Measurements from ENCODE around the gene PLA2G7. TPM values are rescaled to one million over a fixed set of nuclear protein-coding genes. Genes with fewer than 3 reads are reported as not detected.
A peak's percentile ranks its signal among the peaks of the same experiment; 100 is the strongest.
"Not testable (repeated sequence)": the region's sequence is repeated elsewhere in the genome, so short reads cannot be mapped to it uniquely, and the experiment has no call there.

The PLA2G7 gene
- polyA plus RNA-seq, 3 donors = 10.2 to 53.5 (median 24.4) TPM

- Histone ChIP-seq H3K9me3 (replicated peaks in 1 of 2; ENCODE audit: control insufficient read depth in 1 of 2, insufficient read depth in 1 of 2, low read length in 2 of 2) (no peaks in the 10 kb centered on the region), H3K79me2 (ENCODE audit: insufficient read depth, low read length) (no peaks in the 10 kb centered on the region), H3K4me1 (ENCODE audit: control insufficient read depth in 1 of 2, insufficient read depth in 2 of 2, low read length in 2 of 2) (peaks cover 54 to 60% of the 10 kb centered on the region in 2 donors), H3K27me3 (ENCODE audit: control insufficient read depth in 2 of 2, insufficient read depth in 2 of 2, low read length in 2 of 2) (no peaks in the 10 kb centered on the region), H3K27ac (ENCODE audit: low read depth in 1 of 2, low read length in 2 of 2) (peak overlapping the region; percentile 91 to 95), H4K20me1 (ENCODE audit: insufficient read depth, low read length) (no peaks in the 10 kb centered on the region), H3K9ac (ENCODE audit: insufficient read depth, low read length, poor library complexity, severe bottlenecking) (peak overlapping the region; percentile 53), H3K36me3 (replicated peaks in 1 of 2; ENCODE audit: control insufficient read depth in 1 of 2, insufficient read depth in 2 of 2, low read length in 2 of 2) (no peaks in the 10 kb centered on the region), H3K4me3 (replicated peaks in 1 of 3; ENCODE audit: low read depth in 2 of 3, low read length in 3 of 3) (peak overlapping the region in 1 of 3 experiments; percentile 27), H2AFZ (ENCODE audit: insufficient read depth, low read depth, low read length, poor library complexity, severe bottlenecking) (no peak overlapping the region), H3K4me2 (replicated peaks; ENCODE audit: extremely low read depth, low read length, poor library complexity, severe bottlenecking) (peak overlapping the region; percentile 30)
- intact Hi-C loops (cut with micrococcal nuclease) = loop anchor here (5.0 kb wide), 2 partner anchors 40 to 55 kb away; no protein-coding TSS in a partner anchor
- peak; percentile 12 to 51 (median 48) for DNase-seq
- Mint-ChIP-seq H3K27ac (peak overlapping the region; percentile 98 to 100 (median 99)), H3K4me1 (peaks cover 50% of the 10 kb centered on the region), H3K9me3 (peaks cover 0 to 7% (median 2%) of the 10 kb centered on the region in 7 donors), H3K36me3 (peaks cover 4 to 7% of the 10 kb centered on the region in 2 donors), H3K27me3 (ENCODE audit: low read depth in 3 of 3) (no peaks in the 10 kb centered on the region), H3K4me3 (no peak overlapping the region)
- no CpG with 5 or more reads among the region's 1 CpG for WGBS (ENCODE audit: insufficient coverage)
- TF ChIP-seq CTCF (IDR thresholded peaks at IDR 0.05) = no peak
These were observed 36.8 kb upstream of the PLA2G7 start for GRCh38 chr6:46772016-46772415.

- H4K20me1 ChIP-seq (ENCODE audit: insufficient read depth, low read length) = no peaks in the 10 kb centered on the region
- H3K4me1 ChIP-seq (ENCODE audit: control insufficient read depth in 1 of 2, insufficient read depth in 2 of 2, low read length in 2 of 2) = peaks cover under 1 to 4% of the 10 kb centered on the region in 2 donors
- H3K27ac ChIP-seq (ENCODE audit: low read depth in 1 of 2, low read length in 2 of 2) = no peak overlapping the region
- no peaks in the 10 kb centered on the region for H3K27me3 ChIP-seq (ENCODE audit: control insufficient read depth in 2 of 2, insufficient read depth in 2 of 2, low read length in 2 of 2)
- H3K9ac ChIP-seq (ENCODE audit: insufficient read depth, low read length, poor library complexity, severe bottlenecking) = no peak overlapping the region
- peak overlapping the region; percentile 6 for H2AFZ ChIP-seq (ENCODE audit: insufficient read depth, low read depth, low read length, poor library complexity, severe bottlenecking)
- no peak for TF ChIP-seq CTCF (IDR thresholded peaks at IDR 0.05)
- DNase-seq = no peak
- no peak overlapping the region for H3K4me3 ChIP-seq (replicated peaks in 1 of 3; ENCODE audit: low read depth in 2 of 3, low read length in 3 of 3)
- WGBS (ENCODE audit: insufficient coverage) = 89% methylated on average over 3 of the region's 5 CpGs
- H3K36me3 Mint-ChIP-seq = peaks cover 0 to 4% of the 10 kb centered on the region in 2 donors
- no peaks in the 10 kb centered on the region for H3K27me3 Mint-ChIP-seq (ENCODE audit: low read depth in 3 of 3)
- H3K4me1 Mint-ChIP-seq = peaks cover 15% of the 10 kb centered on the region
- intact Hi-C loops (cut with micrococcal nuclease) = no loop called here
- H3K79me2 ChIP-seq (ENCODE audit: insufficient read depth, low read length) = no peaks in the 10 kb centered on the region
- H3K27ac Mint-ChIP-seq = no peak overlapping the region
- no peaks in the 10 kb centered on the region for H3K36me3 ChIP-seq (replicated peaks in 1 of 2; ENCODE audit: control insufficient read depth in 1 of 2, insufficient read depth in 2 of 2, low read length in 2 of 2)
- no peak overlapping the region for H3K4me3 Mint-ChIP-seq
- no peaks in the 10 kb centered on the region for H3K9me3 ChIP-seq (replicated peaks in 1 of 2; ENCODE audit: control insufficient read depth in 1 of 2, insufficient read depth in 1 of 2, low read length in 2 of 2)
- H3K9me3 Mint-ChIP-seq = peaks cover 0 to 6% (median 3%) of the 10 kb centered on the region in 7 donors
- no peak overlapping the region for H3K4me2 ChIP-seq (replicated peaks; ENCODE audit: extremely low read depth, low read length, poor library complexity, severe bottlenecking)
These were observed 29.8 kb upstream of the PLA2G7 start for GRCh38 chr6:46764961-46765360.

GRCh38 chr6:46764280-46764679 lies 29.1 kb upstream of the PLA2G7 start:
- H3K9ac ChIP-seq (ENCODE audit: insufficient read depth, low read length, poor library complexity, severe bottlenecking); H3K9me3 Mint-ChIP-seq; H3K27me3 ChIP-seq (ENCODE audit: control insufficient read depth in 2 of 2, insufficient read depth in 2 of 2, low read length in 2 of 2); H3K4me2 ChIP-seq (replicated peaks; ENCODE audit: extremely low read depth, low read length, poor library complexity, severe bottlenecking); H3K4me3 ChIP-seq (replicated peaks in 1 of 3; ENCODE audit: low read depth in 2 of 3, low read length in 3 of 3); H3K9me3 ChIP-seq (replicated peaks in 1 of 2; ENCODE audit: control insufficient read depth in 1 of 2, insufficient read depth in 1 of 2, low read length in 2 of 2); H2AFZ ChIP-seq (ENCODE audit: insufficient read depth, low read depth, low read length, poor library complexity, severe bottlenecking); H3K79me2 ChIP-seq (ENCODE audit: insufficient read depth, low read length); DNase-seq; H3K27ac ChIP-seq (ENCODE audit: low read depth in 1 of 2, low read length in 2 of 2); intact Hi-C loops (cut with micrococcal nuclease); H3K36me3 Mint-ChIP-seq; H4K20me1 ChIP-seq (ENCODE audit: insufficient read depth, low read length); H3K36me3 ChIP-seq (replicated peaks in 1 of 2; ENCODE audit: control insufficient read depth in 1 of 2, insufficient read depth in 2 of 2, low read length in 2 of 2); H3K27me3 Mint-ChIP-seq (ENCODE audit: low read depth in 3 of 3); H3K4me1 ChIP-seq (ENCODE audit: control insufficient read depth in 1 of 2, insufficient read depth in 2 of 2, low read length in 2 of 2); H3K4me3 Mint-ChIP-seq: not testable (repeated sequence)
- Mint-ChIP-seq H3K27ac (peak overlapping the region in 1 of 7 donors; percentile 51), H3K4me1 (peaks cover 15% of the 10 kb centered on the region)
- 100% methylated on average over 1 of the region's 10 CpGs for WGBS (ENCODE audit: insufficient coverage)

Measured in CD14-positive monocyte (primary cell).